NCI-H2196 treated with DMSO at 0.1 percent for 48 hours (cell line): Measurements from ENCODE around the gene NPLOC4.
"Not testable (repeated sequence)": the region's sequence is repeated elsewhere in the genome, so short reads cannot be mapped to it uniquely, and the experiment has no call there.

Experiments used
- DNase-seq: peaks from one replicate; lab custom pipeline; 2025; ENCODE audit not compliant: unreplicated experiment; lab: John Stamatoyannopoulos, UW

NPLOC4 gene

DNA sequence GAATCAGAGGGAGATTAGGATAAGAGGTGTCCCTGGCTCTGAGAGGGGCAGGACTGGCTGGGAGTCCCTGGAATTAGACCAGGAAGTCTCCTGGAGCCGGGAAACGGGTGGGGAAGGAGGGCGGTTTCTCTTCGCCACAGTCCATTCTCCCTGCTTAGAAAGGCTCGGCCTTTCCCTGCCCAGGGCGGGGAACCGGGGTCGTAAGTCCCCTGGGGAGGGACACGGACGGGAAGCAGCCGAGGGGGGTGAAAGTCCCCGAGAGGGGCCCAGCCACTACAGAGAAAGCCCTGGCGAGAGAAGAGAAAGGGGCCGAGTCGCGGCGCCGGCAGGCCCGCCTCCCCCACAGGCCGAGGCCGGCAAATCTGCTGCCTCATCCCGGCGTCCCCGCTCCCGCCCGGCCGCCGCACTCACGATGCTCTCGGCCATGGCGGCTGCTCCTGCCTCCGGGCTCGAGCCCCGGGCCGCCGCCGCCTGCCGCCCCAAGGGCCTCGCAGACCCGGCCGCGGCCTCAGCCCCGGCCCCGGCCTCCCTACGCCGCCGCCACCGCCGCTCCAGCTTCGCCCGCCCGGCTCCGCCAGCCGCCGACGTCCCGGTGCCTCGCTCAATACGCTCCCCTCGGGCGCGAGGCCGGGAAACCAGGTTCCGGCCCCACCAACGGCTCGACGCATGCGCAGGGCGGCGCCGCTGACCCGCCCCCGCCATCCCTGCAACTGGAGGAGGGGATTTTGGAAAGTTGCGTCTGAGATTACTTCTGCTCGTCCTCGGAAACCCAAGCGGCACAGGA, at the start of gene NPLOC4, which contains the start of gene TSPAN10:
TSS of gene NPLOC4 (minus strand) at position 608 of the 784 bp plus-strand sequence. CDS start at position 426, 182 bp downstream.
TSS of gene TSPAN10 (plus strand) at position 692 of the 784 bp plus-strand sequence. CDS start 5,217 bp downstream, outside the sequence.
- peak; percentile 88 for DNase-seq

DNA sequence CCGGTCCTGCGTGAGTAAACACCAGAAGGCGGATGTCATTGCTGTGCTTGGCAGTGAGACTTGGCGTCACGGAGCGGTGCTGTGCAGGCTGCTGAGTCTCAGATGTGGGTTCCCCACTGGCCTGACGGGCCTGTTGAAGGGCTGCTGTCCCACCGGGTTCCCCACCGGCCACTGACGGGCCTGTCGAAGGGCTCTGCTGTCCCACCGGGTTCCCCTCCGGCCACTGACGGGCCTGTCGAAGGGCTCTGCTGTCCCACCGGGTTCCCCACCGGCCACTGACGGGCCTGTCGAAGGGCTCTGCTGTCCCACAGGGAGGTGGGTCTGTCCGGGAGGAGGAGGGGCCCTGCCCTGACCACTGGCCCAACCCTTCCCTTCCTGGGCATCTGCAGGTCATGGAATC, 49.7 kb upstream of the NPLOC4 start:
- DNase-seq: no peak

DNA sequence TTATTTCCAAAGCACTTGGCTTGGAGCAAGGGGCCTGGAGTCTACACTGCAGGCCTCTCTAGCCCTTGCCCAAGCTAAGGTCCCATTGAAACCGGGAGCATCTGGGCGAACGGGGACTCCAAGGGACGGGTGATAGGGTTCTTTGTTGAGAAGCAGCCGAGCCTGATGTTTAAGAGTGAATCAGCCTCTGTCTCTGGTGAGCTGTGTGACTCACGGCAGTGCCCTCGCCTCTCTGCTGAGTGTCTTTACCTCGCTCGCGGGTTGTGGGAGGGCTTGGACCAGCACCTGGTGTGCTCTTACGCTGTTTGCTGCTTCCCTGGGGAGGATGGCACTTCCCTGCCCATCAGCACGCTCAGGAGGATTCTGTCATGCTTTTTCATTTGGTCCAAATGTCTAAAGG, 48.2 kb upstream of the NPLOC4 start:
- no peak for DNase-seq

DNA sequence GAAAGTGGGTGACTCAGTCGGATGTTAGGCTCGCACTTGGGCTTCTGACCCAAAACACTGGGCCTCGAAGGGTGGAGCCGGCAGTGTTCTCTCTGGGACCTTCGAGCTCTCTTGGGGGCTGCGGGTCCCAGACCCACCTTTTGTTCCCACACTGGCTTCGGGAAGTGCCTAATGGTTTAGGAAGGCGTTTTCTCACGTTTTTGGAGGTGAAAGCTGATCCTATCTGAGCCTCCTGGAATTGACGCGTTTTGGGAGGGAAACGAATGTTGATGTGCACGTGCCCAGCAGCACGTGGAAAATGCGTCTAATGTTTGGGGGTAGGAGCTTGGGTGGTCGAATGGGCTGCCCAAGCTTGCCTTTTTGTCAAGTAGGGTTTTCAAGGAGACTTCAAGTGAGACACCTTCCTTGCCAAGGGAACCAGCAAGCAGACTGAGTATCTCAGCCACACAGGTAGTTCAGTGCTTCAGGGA, 47.6 kb upstream of the NPLOC4 start:
- no peak for DNase-seq

DNA sequence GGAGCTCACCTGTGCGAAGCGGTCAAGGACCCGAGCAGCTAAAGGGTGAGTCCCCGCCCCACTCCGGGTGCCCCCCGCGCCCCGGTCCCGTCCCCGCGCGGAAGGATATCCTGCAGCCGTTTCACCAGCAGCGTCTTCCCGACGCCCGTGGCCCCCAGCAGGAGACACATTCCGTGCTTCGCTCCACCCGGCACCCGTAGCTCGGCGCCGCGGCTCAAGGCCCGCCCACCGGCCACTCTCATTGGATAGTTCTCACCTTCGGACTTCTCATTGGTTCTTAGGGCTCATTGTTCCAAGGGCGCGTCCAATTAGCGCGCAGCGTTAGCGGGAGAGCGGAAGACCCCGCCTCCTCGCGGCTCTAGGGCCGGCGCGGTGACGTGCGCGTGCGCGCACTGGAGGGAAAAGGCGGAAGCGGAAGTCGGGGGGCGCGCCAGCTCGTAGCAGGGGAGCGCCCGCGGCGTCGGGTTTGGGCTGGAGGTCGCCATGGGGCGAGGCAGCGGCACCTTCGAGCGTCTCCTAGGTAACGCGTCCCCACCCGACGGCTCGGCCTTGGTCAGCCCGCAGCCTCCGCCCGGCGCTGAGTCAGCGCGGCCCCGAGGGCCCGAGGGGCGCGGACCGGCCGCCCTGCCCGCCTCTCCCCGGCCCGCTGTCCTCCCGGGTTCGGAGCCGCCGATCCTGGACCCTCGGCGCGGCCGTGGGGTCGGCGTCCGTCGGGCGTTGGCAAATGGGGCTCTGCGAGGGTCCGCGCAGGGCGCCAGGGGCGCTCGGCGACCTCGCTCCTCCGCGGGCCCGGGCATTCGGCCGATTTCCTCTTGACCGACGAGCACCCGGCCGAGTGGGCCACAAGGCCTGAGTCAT, 46.9 kb upstream of the NPLOC4 start, which contains the start of the genes ARL16 and HGS:
TSS of gene ARL16 (minus strand) at position 214 of the 858 bp plus-strand sequence. CDS start at position 170, 44 bp downstream.
TSS of gene HGS (plus strand) at position 428 of the 858 bp plus-strand sequence. CDS start at position 484, 56 bp downstream.
- peak; percentile 99 for DNase-seq

DNA sequence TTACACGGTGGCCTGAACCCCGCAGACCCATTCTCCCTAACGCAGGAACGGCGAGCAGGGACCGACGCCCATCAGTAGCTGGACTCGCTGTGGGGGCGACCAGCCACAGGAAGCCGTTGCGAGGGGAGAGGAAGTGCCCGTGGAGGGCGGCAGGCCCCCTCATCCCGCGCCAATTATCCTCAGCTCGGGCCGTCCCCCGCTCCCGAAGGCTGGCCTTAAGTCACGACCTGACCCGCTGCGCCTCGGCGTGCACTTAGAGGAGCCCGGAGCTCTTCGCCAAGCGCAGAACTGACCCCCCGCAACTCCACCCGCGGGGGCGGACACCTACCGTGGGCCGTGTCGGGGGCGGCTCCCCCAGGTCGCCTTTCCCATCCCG, 46.3 kb upstream of the NPLOC4 start:
- no peak for DNase-seq

DNA sequence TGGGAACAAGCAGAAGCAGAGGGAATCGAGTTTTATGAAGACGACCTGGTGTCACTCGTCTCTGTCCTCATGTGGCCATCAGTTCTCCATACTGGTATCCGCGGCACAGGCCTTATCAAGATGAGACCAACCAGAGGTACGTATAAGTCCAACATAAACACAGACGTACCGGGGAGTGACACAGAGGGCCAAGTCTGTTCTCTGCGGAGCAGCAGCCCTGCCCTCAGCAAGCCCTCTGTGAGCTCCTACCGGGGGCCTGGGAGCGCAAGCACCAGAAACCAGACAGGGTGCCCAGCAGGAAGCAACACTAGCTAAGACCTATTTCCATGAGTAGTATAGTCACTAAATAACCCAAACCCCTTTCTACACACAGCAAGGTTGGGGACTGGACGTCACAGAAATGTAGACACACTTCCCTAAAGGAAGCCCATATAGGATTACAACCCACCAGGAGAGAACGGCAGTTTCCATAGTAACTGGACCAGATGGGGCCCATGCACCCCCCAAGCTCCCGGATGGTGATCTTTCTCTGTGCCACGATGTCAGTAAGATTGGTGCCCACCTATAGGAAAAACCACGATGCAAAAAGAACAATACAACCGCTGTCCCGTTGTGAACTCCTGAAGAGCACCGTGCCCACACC, 45.8 kb upstream of the NPLOC4 start:
- DNase-seq: no peak

DNA sequence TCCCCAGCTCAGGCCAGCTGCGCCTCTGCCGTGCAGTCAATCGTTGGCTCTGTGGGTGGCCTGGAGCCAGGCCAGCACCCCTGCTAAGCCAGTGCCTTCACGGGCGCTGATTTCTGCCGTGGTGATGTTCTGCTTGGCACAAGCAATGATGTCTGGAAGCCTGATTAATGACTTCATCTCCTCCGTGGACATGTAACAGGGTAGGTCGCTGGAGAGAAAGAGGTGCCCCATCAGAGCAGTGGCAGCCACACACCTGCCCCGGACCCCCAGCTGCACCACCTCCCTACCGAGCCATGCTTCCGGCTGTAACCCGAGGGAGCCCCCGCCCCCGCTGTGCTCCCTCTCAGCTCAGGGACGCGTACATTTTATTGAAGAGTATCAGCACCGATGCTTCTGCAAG, 44.8 kb upstream of the NPLOC4 start:
- DNase-seq: peak; percentile 76

DNA sequence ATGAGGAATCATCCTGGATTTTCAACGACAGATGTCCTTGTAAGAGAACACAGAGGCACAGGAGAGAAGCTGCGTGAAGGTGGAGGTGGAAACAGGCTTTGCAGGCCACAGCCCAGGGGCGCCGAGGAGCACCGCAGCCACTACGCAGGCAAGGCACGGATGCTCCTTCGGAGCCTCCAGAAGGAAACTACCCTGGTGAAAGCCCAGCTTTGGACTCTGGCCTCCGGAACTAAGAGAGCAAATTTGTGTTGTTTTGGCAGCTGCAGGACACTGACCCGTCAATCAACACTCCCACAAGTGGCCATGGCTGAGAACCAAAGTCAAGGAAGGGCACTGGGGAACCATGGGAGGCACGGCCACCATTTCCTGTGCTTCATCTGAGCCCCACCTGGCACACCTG, 43.2 kb upstream of the NPLOC4 start:
- DNase-seq: no peak

DNA sequence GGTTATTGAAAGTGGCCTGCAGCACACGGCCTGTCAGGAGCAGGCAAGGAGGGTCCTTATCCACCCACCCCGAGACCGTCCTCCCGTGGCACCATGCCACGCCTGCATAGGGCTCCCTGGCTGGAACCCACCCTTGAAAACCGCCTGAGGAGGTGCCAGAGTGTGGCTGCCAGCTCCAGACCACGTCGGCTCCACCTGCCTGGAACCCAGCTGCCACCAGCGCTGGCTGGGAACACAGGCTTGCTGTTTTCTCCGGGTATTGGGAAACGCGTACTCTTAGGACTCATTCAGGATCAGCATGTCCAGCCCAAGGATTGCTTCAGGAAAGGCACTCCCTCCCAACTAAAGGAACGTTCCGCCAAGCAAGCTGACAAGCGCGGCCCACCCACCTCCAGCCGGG, 40.0 kb upstream of the NPLOC4 start:
- DNase-seq: no peak

DNA sequence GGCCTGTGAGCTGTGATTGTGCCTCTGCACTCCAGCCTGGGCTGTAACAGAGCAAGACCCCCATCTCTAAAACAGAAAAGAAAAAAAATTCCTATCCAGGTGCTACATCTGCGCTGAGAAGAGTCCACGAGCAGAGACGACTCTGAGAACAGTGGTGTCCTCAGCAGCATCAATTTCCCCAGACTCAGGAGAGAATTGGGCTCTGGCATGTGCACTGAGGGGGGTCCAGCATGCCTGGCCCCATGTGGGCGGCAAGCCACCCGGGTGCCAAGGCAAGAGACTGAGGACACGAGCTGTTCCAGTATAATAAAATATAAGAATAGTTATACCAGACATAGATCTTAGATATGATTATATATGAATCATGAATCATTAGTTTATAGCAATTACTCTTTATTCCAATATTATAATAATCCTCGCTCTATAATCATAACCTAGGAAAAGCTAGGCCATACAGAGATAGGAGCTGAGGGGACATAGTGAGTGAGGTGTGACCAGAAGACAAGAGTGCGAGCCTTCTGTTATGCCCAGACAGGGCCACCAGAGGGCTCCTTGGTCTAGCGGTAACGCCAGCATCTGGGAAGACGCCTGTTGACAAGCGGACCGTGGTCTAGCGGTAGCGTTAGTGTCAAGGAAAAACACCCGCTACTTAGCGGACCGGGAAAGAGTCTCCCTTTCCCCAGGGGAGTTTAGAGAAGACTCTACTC, 38.8 kb upstream of the NPLOC4 start:
- not testable (repeated sequence) for DNase-seq

DNA sequence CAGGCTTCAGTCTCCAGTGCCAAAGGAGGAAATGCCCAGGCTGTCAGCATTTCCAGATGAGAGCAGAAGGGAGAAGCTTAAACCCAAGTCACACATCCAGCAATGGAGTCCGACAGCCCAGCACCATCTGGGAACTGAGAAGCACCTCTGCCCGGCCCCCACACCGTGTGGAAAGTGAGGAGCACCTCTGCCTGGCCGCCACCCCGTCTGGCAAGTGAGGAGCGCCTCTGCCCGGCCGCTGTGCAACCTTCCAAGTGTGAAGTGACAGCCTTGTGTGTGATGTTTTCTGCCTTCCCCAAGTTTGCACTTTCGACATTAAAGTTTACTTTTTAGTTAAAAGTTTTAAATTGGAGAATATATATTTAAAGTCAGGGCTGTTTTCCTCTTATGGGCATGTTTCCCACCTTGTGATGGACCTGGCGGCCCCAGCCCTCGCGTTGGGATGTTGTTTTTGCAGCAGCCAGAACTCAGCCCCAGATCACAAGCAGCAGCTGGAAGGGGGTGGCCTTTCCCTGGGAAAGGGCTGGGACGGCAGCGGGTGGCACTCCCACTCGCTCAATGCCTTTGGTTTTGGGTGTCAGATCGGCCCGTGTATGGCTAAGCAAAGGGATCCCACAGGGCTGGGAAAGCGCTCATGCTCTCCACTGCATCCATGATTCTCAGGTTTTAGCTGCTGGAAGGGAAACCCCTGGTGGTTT, 36.8 kb upstream of the NPLOC4 start:
- no peak for DNase-seq

DNA sequence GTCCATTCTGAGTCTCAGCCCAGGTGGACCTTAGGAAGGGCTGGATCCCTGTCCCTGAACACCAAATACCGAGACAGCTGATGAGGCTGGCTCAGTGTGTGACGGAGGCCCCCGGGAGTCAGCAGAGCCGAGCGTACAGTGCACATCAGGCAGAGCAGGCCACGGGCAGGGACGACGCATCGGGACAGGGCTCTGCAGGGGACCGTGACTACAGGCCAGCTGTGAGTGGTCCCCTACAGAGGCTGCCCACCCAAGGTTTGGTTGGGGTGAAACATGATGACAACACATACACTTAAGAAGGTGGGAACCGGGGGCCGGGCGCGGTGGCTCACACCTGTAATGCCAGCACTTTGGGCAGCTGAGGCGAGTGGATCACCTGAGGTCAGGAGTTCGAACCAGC, 36.0 kb upstream of the NPLOC4 start:
- no peak for DNase-seq

DNA sequence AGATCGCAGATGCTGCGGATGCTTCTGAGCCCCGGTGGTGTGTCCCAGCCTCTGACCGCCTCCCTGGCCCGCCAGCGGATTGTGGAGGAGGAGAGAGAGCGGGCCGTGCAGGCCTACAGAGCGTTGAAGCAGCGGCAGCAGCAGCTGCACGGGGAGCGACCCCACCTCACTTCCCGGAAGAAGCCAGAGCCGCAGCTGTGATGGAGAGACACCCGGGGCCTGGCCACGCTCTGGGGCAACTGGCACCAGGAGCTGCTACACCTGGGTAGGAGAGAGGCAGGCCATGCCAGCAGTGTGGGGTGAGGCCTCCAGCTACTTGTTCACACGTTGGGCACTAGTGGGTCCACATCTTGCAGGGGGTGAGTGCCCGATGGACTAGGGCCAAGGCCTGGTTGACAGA, 35.6 kb upstream of the NPLOC4 start:
- DNase-seq: no peak

DNA sequence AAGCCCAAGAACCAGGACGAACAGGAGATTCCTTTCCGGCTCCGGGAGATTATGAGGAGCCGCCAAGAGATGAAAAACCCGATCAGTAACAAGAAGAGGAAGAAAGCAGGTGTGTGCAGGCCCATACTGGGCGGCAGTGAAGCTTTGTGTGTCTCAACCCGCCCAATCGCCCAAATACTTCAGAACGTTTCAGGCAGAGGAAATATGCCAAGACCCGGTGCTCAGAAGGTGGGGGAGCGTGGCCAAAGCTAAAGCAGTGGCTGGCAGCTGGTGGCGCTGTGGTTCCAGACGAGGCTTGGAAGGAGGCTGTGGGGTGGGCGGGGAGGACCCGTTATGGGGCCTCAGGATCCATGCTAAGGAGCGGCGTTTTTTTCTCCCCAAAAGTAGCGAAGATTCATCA, 30.8 kb upstream of the NPLOC4 start:
- no peak for DNase-seq

DNA sequence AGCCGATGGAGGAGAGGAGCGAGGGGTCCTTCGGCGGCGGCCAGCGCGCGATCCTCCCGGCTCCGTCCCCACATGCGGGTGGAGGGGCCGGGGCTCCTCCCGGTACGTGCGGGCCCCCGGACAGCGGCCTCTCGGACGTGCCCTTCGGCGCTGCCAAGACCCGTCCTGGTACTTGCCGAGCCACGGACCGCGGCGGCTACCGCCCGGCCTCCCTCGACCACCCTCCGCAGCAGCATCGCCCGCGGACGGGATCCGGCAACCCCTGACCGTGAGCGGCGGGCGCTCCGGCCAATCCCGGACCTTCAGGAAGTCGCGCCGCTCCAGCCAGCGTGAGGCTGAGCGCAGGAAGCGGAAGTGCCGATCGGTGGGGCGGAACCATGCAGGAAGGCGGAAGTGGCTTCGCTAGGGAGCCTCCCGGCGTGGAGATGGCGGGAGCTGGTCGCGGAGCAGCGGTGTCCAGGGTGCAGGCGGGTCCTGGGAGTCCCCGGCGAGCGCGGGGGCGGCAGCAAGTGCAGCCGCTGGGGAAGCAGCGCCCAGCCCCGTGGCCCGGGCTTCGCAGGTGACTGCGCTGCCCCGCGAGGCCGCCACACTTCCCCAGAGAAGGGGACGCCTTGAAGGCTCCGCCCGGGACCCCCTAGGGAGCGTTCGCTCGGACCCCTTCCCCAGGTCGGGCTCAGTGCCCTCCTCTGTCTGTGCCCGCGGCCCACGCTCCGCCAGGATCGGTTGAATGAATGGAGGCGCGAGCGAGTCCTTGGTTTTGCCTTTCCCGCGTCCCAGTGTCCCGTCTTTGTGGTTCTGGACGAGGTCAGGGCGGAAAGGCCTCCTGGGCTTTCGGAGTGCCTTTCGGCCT, 29.7 kb upstream of the NPLOC4 start, which contains the start of the genes CCDC137 and OXLD1:
TSS of gene CCDC137 (plus strand) at position 396 of the 850 bp plus-strand sequence. CDS start at position 426, 30 bp downstream.
TSS of gene OXLD1 (minus strand) at position 264 of the 850 bp plus-strand sequence. CDS start at position 236, 28 bp downstream.
- DNase-seq: peak; percentile 95

DNA sequence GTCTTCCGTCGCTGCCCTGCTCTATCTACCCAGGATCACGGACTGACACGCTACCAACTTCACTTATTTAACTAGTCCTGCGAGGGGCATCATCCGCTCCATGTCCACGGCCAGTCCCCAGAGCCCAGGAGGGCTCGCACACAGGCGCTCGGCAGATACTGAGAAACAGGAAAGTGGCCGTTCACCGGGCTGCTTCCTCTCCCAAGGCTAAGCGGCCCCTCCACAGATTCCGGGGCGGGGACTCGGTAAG, 29.1 kb upstream of the NPLOC4 start:
- DNase-seq: no peak

DNA sequence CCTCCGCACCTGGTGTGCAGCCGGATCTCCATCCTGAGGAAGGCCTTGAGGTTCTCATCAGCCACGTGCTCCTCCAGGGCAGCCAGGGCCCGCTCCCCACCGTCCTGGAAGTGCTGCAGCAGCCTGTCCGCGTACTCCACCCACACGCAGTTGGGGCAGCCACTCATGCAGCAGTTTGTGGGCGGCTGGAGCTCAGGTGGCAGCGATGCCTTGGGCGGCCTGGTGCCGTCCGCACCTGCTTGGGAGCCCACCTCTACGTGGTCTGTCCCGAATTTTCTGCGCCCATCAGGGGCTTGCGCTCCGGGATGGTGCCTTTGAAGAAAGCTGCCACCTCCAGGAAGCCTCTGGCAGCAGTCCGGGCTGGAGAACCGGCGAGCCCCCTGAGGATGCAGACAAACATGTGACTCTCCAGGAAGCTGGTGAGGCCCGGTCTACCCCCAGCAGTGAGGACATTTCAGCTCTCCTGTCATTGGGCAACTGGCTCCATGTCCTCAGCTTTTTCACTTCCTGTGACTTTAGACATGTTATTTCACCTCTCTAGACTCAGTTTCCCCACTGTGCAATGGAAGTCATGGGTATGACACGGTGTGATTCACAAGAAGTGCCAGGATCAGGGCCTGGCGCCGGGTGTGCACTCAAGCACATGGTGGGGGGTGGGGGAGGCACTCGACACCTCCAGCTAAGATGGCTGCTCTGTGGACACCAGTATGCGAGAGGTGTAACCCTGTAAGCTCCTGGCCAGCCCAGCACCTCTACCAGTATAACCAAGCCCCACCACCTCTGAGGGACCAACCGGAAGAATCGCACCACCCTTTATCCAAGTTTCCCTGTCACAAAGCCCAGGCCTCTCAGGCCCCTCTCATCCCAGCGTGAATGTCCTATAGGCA, 28.5 kb upstream of the NPLOC4 start:
- DNase-seq: peak; percentile 48
